HL-60 (cell line): ENCODE measurements around the gene ATP2B2.

ENCODE experiments used
- DNase-seq, 2 experiments: peaks; one replicate each; pipeline ENCODE4 v3.0.0-alpha.2; 2010 to 2020; ENCODE audit warnings: low read depth in 1 of 2, low spot score in 1 of 2
- H3K27ac ChIP-seq: fragments of 250-450 bp; sonication (Bioruptor Pico); replicated peaks from 2 replicates; pipeline ENCODE4 v1.5.1; 2020; ENCODE audit warnings: mild to moderate bottlenecking, moderate library complexity
- H3K27me3 ChIP-seq: fragments of 250-450 bp; sonication (Bioruptor Pico); 2 replicates; pipeline ENCODE4 v1.5.1; 2021; ENCODE audit warnings: mild to moderate bottlenecking, moderate library complexity; ENCODE audit not compliant: insufficient read depth, poor library complexity, severe bottlenecking
- H3K4me3 ChIP-seq: replicated peaks from 2 replicates; pipeline ENCODE4 v1.5.1; 2011; ENCODE audit warnings: mild to moderate bottlenecking, control low read depth, low read length; ENCODE audit not compliant: insufficient read depth
- GABPA ChIP-seq: IDR thresholded peaks from 2 replicates; pipeline ENCODE4 v1.6.1; 2012; ENCODE audit warnings: low read depth
- POLR2AphosphoS5 ChIP-seq: IDR thresholded peaks from 2 replicates; pipeline ENCODE4 v1.6.1; 2012; ENCODE audit warnings: low read depth
- SPI1 ChIP-seq: IDR thresholded peaks from 2 replicates; pipeline ENCODE4 v1.6.1; 2012; ENCODE audit warnings: low read depth, mild to moderate bottlenecking, borderline replicate concordance
- TF ChIP-seq, protein P1 (sequence below): IDR thresholded peaks from one replicate; pipeline ENCODE4 v1.5.1; 2011; ENCODE audit warnings: low read length, control low read depth, inconsistent platforms; ENCODE audit not compliant: insufficient read depth
- TF ChIP-seq, protein P2 (sequence below): IDR thresholded peaks from 2 replicates; pipeline ENCODE4 v1.6.1; 2012; ENCODE audit warnings: low read depth; ENCODE audit not compliant: insufficient replicate concordance

ATP2B2 gene

DNA sequence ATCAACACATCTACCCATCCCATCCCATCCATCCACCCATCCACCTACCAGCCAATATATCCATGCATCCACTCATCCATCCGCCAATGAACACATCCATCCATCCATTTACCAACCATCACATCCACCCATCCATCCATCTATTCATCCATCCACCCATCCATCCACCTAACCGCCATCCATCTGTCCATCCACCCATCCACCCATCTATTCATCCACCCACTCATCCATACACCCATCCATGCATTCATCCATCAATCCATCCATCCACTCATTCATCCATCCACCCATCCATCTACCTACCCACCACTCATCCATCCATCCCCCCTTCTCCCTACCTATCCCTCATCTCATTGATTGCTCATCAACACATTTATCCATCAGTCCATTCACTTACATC lies 136.9 kb downstream of the ATP2B2 start:
- no peak for DNase-seq
- Histone ChIP-seq H3K27ac (no peak overlapping the region), H3K27me3 (no peaks in the 10 kb centered on the region), H3K4me3 (no peak overlapping the region)
- TF ChIP-seq, protein P1, sequence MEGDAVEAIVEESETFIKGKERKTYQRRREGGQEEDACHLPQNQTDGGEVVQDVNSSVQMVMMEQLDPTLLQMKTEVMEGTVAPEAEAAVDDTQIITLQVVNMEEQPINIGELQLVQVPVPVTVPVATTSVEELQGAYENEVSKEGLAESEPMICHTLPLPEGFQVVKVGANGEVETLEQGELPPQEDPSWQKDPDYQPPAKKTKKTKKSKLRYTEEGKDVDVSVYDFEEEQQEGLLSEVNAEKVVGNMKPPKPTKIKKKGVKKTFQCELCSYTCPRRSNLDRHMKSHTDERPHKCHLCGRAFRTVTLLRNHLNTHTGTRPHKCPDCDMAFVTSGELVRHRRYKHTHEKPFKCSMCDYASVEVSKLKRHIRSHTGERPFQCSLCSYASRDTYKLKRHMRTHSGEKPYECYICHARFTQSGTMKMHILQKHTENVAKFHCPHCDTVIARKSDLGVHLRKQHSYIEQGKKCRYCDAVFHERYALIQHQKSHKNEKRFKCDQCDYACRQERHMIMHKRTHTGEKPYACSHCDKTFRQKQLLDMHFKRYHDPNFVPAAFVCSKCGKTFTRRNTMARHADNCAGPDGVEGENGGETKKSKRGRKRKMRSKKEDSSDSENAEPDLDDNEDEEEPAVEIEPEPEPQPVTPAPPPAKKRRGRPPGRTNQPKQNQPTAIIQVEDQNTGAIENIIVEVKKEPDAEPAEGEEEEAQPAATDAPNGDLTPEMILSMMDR, result no peak
- TF ChIP-seq, protein P2, sequence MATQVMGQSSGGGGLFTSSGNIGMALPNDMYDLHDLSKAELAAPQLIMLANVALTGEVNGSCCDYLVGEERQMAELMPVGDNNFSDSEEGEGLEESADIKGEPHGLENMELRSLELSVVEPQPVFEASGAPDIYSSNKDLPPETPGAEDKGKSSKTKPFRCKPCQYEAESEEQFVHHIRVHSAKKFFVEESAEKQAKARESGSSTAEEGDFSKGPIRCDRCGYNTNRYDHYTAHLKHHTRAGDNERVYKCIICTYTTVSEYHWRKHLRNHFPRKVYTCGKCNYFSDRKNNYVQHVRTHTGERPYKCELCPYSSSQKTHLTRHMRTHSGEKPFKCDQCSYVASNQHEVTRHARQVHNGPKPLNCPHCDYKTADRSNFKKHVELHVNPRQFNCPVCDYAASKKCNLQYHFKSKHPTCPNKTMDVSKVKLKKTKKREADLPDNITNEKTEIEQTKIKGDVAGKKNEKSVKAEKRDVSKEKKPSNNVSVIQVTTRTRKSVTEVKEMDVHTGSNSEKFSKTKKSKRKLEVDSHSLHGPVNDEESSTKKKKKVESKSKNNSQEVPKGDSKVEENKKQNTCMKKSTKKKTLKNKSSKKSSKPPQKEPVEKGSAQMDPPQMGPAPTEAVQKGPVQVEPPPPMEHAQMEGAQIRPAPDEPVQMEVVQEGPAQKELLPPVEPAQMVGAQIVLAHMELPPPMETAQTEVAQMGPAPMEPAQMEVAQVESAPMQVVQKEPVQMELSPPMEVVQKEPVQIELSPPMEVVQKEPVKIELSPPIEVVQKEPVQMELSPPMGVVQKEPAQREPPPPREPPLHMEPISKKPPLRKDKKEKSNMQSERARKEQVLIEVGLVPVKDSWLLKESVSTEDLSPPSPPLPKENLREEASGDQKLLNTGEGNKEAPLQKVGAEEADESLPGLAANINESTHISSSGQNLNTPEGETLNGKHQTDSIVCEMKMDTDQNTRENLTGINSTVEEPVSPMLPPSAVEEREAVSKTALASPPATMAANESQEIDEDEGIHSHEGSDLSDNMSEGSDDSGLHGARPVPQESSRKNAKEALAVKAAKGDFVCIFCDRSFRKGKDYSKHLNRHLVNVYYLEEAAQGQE, result no peak
- no peak for TF ChIP-seq SPI1
- no peak for TF ChIP-seq GABPA
- TF ChIP-seq POLR2AphosphoS5, result no peak

DNA sequence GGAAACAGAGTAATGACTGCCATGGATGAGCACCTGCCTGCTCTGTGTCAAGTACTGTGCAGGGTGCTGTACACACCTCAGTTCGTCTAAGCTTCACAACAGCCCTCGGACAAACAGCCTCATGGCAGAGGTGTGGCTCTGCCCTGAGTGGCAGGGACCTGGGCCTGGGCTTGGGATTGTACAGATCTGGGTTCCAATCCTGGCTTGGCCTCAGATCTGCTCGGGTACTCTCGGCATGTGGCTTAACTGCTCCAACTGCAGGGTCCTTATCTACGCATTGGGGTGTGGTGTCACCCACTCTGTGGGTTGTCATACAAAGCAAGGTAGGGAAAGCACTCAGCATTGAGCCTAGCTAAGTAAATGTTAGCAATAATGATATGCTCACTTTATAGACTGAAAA lies 137.9 kb downstream of the ATP2B2 start:
- Histone ChIP-seq H3K27me3 (no peaks in the 10 kb centered on the region), H3K4me3 (no peak overlapping the region), H3K27ac (no peak overlapping the region)
- DNase-seq, result no peak
- TF ChIP-seq GABPA (no peak), POLR2AphosphoS5 (no peak), SPI1 (no peak)
- TF ChIP-seq, protein P1, result no peak

DNA sequence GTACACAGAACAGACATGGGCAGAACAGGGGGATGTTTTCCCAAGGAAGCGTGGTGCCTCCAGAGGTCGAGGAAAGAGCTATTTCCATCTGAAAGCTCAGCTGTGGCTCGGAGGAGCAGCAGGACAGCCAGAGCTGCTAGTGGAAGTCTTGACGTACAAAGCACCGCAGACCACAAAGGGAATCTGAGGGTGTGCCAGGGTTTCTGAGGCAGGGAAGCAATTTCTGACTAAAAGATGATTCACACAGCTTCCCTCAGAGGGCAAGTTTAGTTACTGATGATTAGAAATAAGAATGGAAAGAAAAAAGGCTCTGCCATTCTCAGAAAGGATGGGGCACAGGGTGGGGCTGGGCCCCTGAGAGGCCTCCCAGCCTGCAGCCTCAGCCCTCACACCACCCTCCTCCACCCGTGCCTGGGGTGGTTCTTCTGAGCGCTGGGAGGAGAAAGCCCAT lies 138.7 kb downstream of the ATP2B2 start:
- peak; percentile 39 to 44 for DNase-seq
- Histone ChIP-seq H3K27ac (no peak overlapping the region), H3K27me3 (no peaks in the 10 kb centered on the region), H3K4me3 (no peak overlapping the region)
- TF ChIP-seq, protein P2, result no peak
- TF ChIP-seq SPI1, result no peak
- no peak for TF ChIP-seq GABPA
- no peak for TF ChIP-seq POLR2AphosphoS5
- TF ChIP-seq, protein P1, result no peak

DNA sequence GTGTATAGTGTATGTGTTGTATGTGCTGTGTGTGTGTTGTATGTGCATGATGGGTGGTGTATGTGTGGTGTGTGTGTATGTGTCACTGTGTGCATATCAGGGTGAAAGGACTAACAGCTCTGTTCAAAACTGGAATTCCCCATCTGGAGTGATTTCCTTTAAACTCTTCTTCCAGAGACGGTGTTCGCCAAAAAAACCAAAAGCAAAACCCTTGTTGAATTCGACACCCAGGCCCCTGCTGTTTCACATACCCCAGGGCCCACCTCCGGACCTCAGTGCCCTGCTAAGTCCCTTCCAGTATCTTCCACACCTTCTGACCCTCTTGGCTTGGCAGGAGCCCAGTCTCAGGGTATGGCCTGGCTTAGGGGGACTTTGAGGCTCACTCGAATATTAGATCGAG lies 139.6 kb downstream of the ATP2B2 start:
- no peak for TF ChIP-seq SPI1
- TF ChIP-seq GABPA, result no peak
- TF ChIP-seq POLR2AphosphoS5, result no peak
- TF ChIP-seq, protein P1, result no peak
- TF ChIP-seq, protein P2, result no peak
- no peak overlapping the region for H3K27ac ChIP-seq
- DNase-seq, result no peak
- no peaks in the 10 kb centered on the region for H3K27me3 ChIP-seq
- no peak overlapping the region for H3K4me3 ChIP-seq
